ENCODE data around the gene MAP4K5. TPM values are rescaled to one million over a fixed set of nuclear protein-coding genes. Genes with fewer than 3 reads are reported as not detected.

Gene MAP4K5
- total RNA-seq, 3 donors from 2014 or later, result 108 to 165 (median 119) TPM

- Histone ChIP-seq H3K4me3 (no peak overlapping the region), H3K4me1 (peaks cover 0 to 6% of the 10 kb centered on the region in 2 donors), H3K36me3 (no peaks in the 10 kb centered on the region), H3K27ac (no peak overlapping the region), H3K27me3 (no peaks in the 10 kb centered on the region), H3K9me3 (no peaks in the 10 kb centered on the region)
- intact Hi-C loops (cut with DNase I; ENCODE audit: low total_unique reads), result no loop called here
- no peak for TF ChIP-seq POLR2A (IDR thresholded peaks at IDR 0.05)
- TF ChIP-seq CTCF (IDR thresholded peaks at IDR 0.05), result no peak
- no peak for TF ChIP-seq POLR2AphosphoS5 (IDR thresholded peaks at IDR 0.05)
- DNase-seq (ENCODE audit: low spot score in 2 of 2), result no peak
Observed at GRCh38 chr14:50523271-50524041, 8.9 kb downstream of the MAP4K5 start.

- Histone ChIP-seq H3K4me3 (no peak overlapping the region), H3K9me3 (no peaks in the 10 kb centered on the region), H3K27me3 (no peaks in the 10 kb centered on the region), H3K27ac (peak overlapping the region; percentile 52 to 70), H3K4me1 (peaks cover 0 to 6% of the 10 kb centered on the region in 2 donors), H3K36me3 (no peaks in the 10 kb centered on the region)
- intact Hi-C loops (cut with DNase I; ENCODE audit: low total_unique reads), result no loop called here
- no peak for DNase-seq (ENCODE audit: low spot score in 2 of 2)
- no peak for TF ChIP-seq POLR2AphosphoS5 (IDR thresholded peaks at IDR 0.05)
- TF ChIP-seq CTCF (IDR thresholded peaks at IDR 0.05), result no peak
Observed at GRCh38 chr14:50521912-50522341, 10.4 kb downstream of the MAP4K5 start.

DNA sequence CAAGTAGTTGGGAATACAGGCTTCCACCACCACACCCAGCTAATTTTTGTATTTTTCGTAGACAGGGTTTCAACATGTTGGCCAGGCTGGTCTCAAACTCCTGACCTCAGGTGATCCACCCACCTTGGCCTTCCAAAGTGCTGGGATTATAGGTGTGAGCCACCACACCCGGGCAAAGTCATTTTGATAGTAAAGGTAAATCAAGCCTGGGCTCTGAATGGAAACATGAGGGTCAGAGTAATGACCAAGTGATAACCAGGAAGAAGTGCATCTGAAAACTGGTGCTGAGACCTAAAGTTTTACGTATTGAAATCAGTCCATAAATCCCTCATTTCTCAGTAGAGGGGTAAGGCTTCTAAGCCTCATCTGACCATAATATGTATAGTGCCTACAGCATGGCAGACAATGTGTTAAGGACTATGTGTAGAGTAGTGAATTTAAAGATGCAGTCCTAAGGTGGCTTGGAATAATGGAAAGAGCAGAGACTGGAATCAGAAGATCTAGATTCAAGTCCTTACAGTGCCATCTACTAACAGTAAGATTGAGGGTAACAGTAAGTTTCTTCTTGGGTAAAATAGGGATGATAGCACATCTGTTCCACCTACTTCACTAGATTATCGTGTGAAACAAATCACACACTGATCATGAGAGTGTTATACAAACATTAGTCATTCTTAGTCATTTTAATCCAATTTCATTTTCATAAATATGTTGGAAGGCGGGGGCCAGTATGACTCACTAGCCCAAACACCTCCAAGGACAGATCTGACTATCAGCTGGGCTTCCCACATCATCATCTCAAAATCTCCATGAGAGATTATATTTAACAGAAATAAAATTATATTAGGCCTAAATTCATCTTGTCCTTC, 11.2 kb downstream of the MAP4K5 start:
- no peak for DNase-seq (ENCODE audit: low spot score in 2 of 2)
- H3K36me3 ChIP-seq, result no peaks in the 10 kb centered on the region
- peaks cover 0 to 6% of the 10 kb centered on the region in 2 donors for H3K4me1 ChIP-seq
- no peaks in the 10 kb centered on the region for H3K27me3 ChIP-seq
- no peak overlapping the region for H3K4me3 ChIP-seq
- no peaks in the 10 kb centered on the region for H3K9me3 ChIP-seq
- TF ChIP-seq CTCF (IDR thresholded peaks at IDR 0.05) (no peak), POLR2AphosphoS5 (IDR thresholded peaks at IDR 0.05) (no peak), POLR2A (IDR thresholded peaks at IDR 0.05) (no peak)
- intact Hi-C loops (cut with DNase I; ENCODE audit: low total_unique reads), result no loop called here
- H3K27ac ChIP-seq, result peak overlapping the region; percentile 52 to 70

- DNase-seq (ENCODE audit: low spot score in 2 of 2), result no peak
- TF ChIP-seq POLR2A (IDR thresholded peaks at IDR 0.05), result no peak
- Histone ChIP-seq H3K27ac (no peak overlapping the region), H3K27me3 (no peaks in the 10 kb centered on the region), H3K9me3 (no peaks in the 10 kb centered on the region), H3K36me3 (no peaks in the 10 kb centered on the region), H3K4me1 (peaks cover 0 to 2% of the 10 kb centered on the region in 2 donors), H3K4me3 (no peak overlapping the region)
- intact Hi-C loops (cut with DNase I; ENCODE audit: low total_unique reads), result no loop called here
Observed at GRCh38 chr14:50516091-50516490, 16.3 kb downstream of the MAP4K5 start.

DNA sequence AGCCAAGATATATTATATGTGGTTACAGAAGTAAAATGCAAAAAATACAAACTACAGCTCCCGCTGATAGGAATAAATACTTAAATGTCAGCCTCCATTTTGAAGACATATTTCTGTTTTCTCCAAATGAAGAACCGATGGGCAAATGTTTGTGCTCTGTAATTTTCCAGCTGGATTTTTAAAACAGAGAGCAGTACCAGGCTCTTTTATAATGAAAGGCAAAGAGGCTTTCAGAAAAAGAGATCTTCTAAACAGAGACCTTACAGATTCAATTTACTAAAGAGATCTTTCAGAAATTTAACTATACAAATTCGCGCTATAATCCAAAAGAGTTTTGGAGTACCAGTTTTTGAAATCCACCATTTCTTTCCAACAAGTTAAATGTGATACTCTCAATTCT, 19.9 kb downstream of the MAP4K5 start:
- TF ChIP-seq POLR2A (IDR thresholded peaks at IDR 0.05) (no peak), POLR2AphosphoS5 (IDR thresholded peaks at IDR 0.05) (no peak), CTCF (IDR thresholded peaks at IDR 0.05) (no peak)
- no peaks in the 10 kb centered on the region for H3K36me3 ChIP-seq
- no peaks in the 10 kb centered on the region for H3K9me3 ChIP-seq
- H3K27ac ChIP-seq, result no peak overlapping the region
- intact Hi-C loops (cut with DNase I; ENCODE audit: low total_unique reads), result no loop called here
- H3K27me3 ChIP-seq, result no peaks in the 10 kb centered on the region
- no peak overlapping the region for H3K4me3 ChIP-seq
- DNase-seq (ENCODE audit: low spot score in 2 of 2), result no peak
- no peaks in the 10 kb centered on the region for H3K4me1 ChIP-seq

Measured in breast epithelium (tissue), 4 donors.